H1 (cell line): ENCODE results near the gene PPRC1. TPM values are rescaled to one million over a fixed set of nuclear protein-coding genes. Genes with fewer than 3 reads are reported as not detected.

Experiments
- polyA plus RNA-seq, 7 experiments: library from polyadenylated mRNA; depleted of rRNA in 3 of 7; stranded (reverse) in 5 of 7; unstranded in 2 of 7; fragments of >200 nt in 5 of 7; fragments of 200-250 nt in 2 of 7; gene quantifications; 1 replicate in 5 of 7; 2 replicates in 1 of 7; 4 replicates in 1 of 7; pipeline versions ENCODE4 v1.2.1 to v1.2.3, GENCODE V29; 2011 to 2013; ENCODE audit warnings: missing spikeins in 2 of 7, mixed read lengths in 2 of 7
- small RNA-seq: library from polyadenylated mRNA; stranded (forward); fragments of <200 nt; extraction: miRNeasy Mini kit (QIAGEN cat#:217004); gene quantifications from one replicate; pipeline ENCODE3, GENCODE V24; 2013; ENCODE audit not compliant: insufficient read depth
- total RNA-seq: library from RNA; stranded (reverse); fragmentation: NEBNext Ultra II Directional; extraction: Animal tissue kit (Norgen Biotek cat#: 25700); gene quantifications from 2 replicates; pipeline ENCODE4 v1.2.1, GENCODE V29; 2021

Gene PPRC1
- total and polyA plus RNA-seq, 2 of the 8 experiments (the other 6 are each of a cell fraction or from before 2014, with no cell fraction given), result 46.5 to 88.4 TPM

Small RNA genes within 50 kb of the gene (small RNA-seq; reads per million reads assigned to genes)
- gene AL500527.1 (not detected), gene AL500527.2 (not detected)

Other genes starting within 250 kb of the PPRC1 start
- gene ARMH3, start 76.9 kb upstream of the PPRC1 start, total RNA-seq, result 16.1 and 18.3 TPM in 2 replicates
- gene ARMH3, start 76.9 kb upstream of the PPRC1 start, polyA plus RNA-seq (2011; rRNA removed), result 10.6 and 11.6 TPM in 2 replicates
- 16.2 and 17.7 TPM in 2 replicates for gene HPS6, start 67.7 kb upstream of the PPRC1 start, total RNA-seq
- 10.2 and 12.3 TPM in 2 replicates for gene HPS6, start 67.7 kb upstream of the PPRC1 start, polyA plus RNA-seq (2011; rRNA removed)
- 88.4 and 88.8 TPM in 2 replicates for gene LDB1, start 12.7 kb upstream of the PPRC1 start, total RNA-seq
- gene LDB1, start 12.7 kb upstream of the PPRC1 start, polyA plus RNA-seq (2011; rRNA removed), result 138 and 170 TPM in 2 replicates
- 191 and 194 TPM in 2 replicates for gene NOLC1, start 19.3 kb downstream of the PPRC1 start, total RNA-seq
- 63.5 and 86.3 TPM in 2 replicates for gene NOLC1, start 19.3 kb downstream of the PPRC1 start, polyA plus RNA-seq (2011; rRNA removed)
- gene ELOVL3, start 93.3 kb downstream of the PPRC1 start, total RNA-seq, result 0.31 TPM in 1 of 2 replicates, not detected in the other
- gene ELOVL3, start 93.3 kb downstream of the PPRC1 start, polyA plus RNA-seq (2011; rRNA removed), result 0.19 and 0.27 TPM in 2 replicates
- 0.41 and 0.54 TPM in 2 replicates for gene PITX3, start 108.5 kb downstream of the PPRC1 start, total RNA-seq
- gene PITX3, start 108.5 kb downstream of the PPRC1 start, polyA plus RNA-seq (2011; rRNA removed), result 0.18 and 0.22 TPM in 2 replicates
- 24.4 and 25.5 TPM in 2 replicates for gene GBF1, start 112.5 kb downstream of the PPRC1 start, total RNA-seq
- 11.0 and 16.3 TPM in 2 replicates for gene GBF1, start 112.5 kb downstream of the PPRC1 start, polyA plus RNA-seq (2011; rRNA removed)